ENCODE results near the gene SSTR3.

GRCh38 chr22:37242395-37242918 is 30.2 kb upstream of the SSTR3 start:
- TF ChIP-seq NFRKB (IDR thresholded peaks at IDR 0.05): no peak
- TF ChIP-seq CTBP1 (IDR thresholded peaks at IDR 0.05; ENCODE audit: borderline replicate concordance): no peak
- TF ChIP-seq BHLHE40 (IDR thresholded peaks at IDR 0.05; ENCODE audit: borderline replicate concordance): no peak
- no peak for TF ChIP-seq FOXA1 (IDR thresholded peaks at IDR 0.05)
- no peak for TF ChIP-seq SP1 (IDR thresholded peaks at IDR 0.05)
- TF ChIP-seq FOXM1 (IDR thresholded peaks at IDR 0.05; ENCODE audit: borderline replicate concordance): no peak
- no peak for TF ChIP-seq ZNF384 (IDR thresholded peaks at IDR 0.05)
- no peak for TF ChIP-seq FOXK2 (IDR thresholded peaks at IDR 0.05)
- no peak for TF ChIP-seq ARNT (IDR thresholded peaks at IDR 0.05)
- TF ChIP-seq ELF4 (IDR thresholded peaks at IDR 0.05): no peak
- no peak for TF ChIP-seq TARDBP (IDR thresholded peaks at IDR 0.05)
- no peak for TF ChIP-seq SUZ12 (IDR thresholded peaks at IDR 0.05)
